GM19035 (cell line): ENCODE results near the gene CBX7.

Experiments
- ATAC-seq: cut with Tn5 transposase; IDR thresholded peaks from one replicate; pipeline ENCODE4 v1.9.1; 2021; ENCODE audit not compliant: unreplicated experiment

Gene CBX7

GRCh38 chr22:39094717-39095389 lies 57.6 kb downstream of the CBX7 start:
- ATAC-seq: no peak

- ATAC-seq: no peak
Measured at GRCh38 chr22:39092111-39092862, 60.2 kb downstream of the CBX7 start.

GRCh38 chr22:39091126-39092081 lies 61.1 kb downstream of the CBX7 start:
- ATAC-seq: no peak

- no peak for ATAC-seq
Measured at GRCh38 chr22:39090426-39091064, 61.9 kb downstream of the CBX7 start.

- ATAC-seq: no peak
Measured at GRCh38 chr22:39089928-39090327, 62.6 kb downstream of the CBX7 start.

GRCh38 chr22:39088685-39089032 lies 63.8 kb downstream of the CBX7 start:
- no peak for ATAC-seq

- no peak for ATAC-seq
Measured at GRCh38 chr22:39087881-39088684, 64.4 kb downstream of the CBX7 start.

GRCh38 chr22:39087098-39087497 lies 65.4 kb downstream of the CBX7 start:
- ATAC-seq: no peak

GRCh38 chr22:39084666-39085065 lies 67.8 kb downstream of the CBX7 start:
- no peak for ATAC-seq

- no peak for ATAC-seq
Measured at GRCh38 chr22:39083212-39084165, 69.0 kb downstream of the CBX7 start.

- no peak for ATAC-seq
Measured at GRCh38 chr22:39081598-39081997, 70.9 kb downstream of the CBX7 start.

GRCh38 chr22:39081016-39081415 lies 71.5 kb downstream of the CBX7 start:
- ATAC-seq: no peak
